ENCODE measurements around the gene MRPS33.

The MRPS33 gene

DNA sequence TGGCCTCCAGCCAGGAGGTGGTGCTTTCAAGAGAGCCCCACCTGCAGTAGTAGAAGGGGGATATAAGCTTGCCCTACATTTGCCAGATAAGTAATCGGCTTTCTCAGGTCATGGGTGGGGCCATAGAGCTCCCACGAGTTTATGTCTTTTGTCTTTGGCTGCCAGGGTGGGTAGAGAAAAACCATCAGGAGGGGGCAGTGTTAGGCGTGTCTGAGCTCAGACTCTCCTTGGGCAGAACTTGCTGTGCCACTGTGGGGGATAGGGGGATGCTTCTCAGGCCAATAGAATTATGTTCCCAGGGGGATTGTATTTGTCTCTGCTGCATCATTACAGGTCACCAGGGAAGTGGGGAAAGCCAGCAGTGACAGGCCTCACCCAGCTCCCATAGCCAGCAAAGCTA, 12.3 kb upstream of the MRPS33 start:
- ChIA-PET CTCF (interaction anchor here (0.7 to 0.8 kb wide), 2 partner anchors 12 to 46 kb away, joined by 3 to 4 read pairs; partner anchors contain the start of gene MRPS33), POLR2A (interaction anchor here (0.5 kb wide), 1 partner anchor 18 kb away, joined by 3 read pairs; no protein-coding TSS in a partner anchor)
- H3K4me1 ChIP-seq (ENCODE audit: control insufficient read depth, insufficient read depth, low read length) = no peaks in the 10 kb centered on the region
- no peak overlapping the region for H3K27ac ChIP-seq (ENCODE audit: extremely low read depth, low read depth, low read length)
- H3K9me3 ChIP-seq (ENCODE audit: control insufficient read depth, insufficient read depth, low read depth, low read length) = no peaks in the 10 kb centered on the region
- no peak overlapping the region for H3K4me3 ChIP-seq (ENCODE audit: low read depth, low read length)
- H3K36me3 ChIP-seq (ENCODE audit: control insufficient read depth in 2 of 2, insufficient read depth in 1 of 2, low read length in 2 of 2) = no peaks in the 10 kb centered on the region
- TF ChIP-seq RBAK (tag by site-specific recombination; IDR thresholded peaks at IDR 0.05) = no peak

DNA sequence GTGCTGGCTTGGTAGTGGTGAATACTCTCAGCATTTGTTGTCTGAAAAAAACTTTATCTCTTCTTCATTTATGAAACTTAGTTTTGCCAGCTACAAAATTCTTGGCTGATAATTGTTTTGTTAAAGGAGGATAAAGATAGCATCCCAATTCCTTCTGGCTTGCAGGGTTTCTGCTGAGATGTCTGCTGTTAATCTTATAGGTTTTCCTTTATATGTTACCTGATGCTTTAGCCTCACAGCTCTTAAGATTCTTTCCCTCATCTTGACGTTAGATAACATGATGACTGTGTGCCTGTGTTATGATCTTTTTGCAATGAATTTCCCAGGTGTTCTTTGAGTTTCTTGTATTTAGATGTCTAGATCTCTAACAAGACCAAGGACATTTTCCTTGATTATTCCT, 9.9 kb upstream of the MRPS33 start:
- Histone ChIP-seq H3K36me3 (ENCODE audit: control insufficient read depth in 2 of 2, insufficient read depth in 1 of 2, low read length in 2 of 2) (no peaks in the 10 kb centered on the region), H3K4me1 (ENCODE audit: control insufficient read depth, insufficient read depth, low read length) (no peaks in the 10 kb centered on the region), H3K9me3 (ENCODE audit: control insufficient read depth, insufficient read depth, low read depth, low read length) (no peaks in the 10 kb centered on the region), H3K27ac (ENCODE audit: extremely low read depth, low read depth, low read length) (no peak overlapping the region), H3K4me3 (ENCODE audit: low read depth, low read length) (no peak overlapping the region)
- TF ChIP-seq TRIM28 (IDR thresholded peaks at IDR 0.05; ENCODE audit: borderline replicate concordance, low read length) (peak; percentile 96), KLF10 (tag by site-specific recombination; IDR thresholded peaks at IDR 0.05) (no peak), SETDB1 (IDR thresholded peaks at IDR 0.05; ENCODE audit: insufficient read length, low read length) (peak; percentile 85)
- POLR2A ChIA-PET = interaction anchor here (1.0 kb wide), 1 partner anchor 10 kb away, joined by 3 read pairs; the partner anchor contains the start of gene MRPS33
- CTCF ChIA-PET = interaction anchor here (2.2 kb wide), 1 partner anchor 9 kb away, joined by 11 read pairs; the partner anchor contains the start of gene MRPS33

DNA sequence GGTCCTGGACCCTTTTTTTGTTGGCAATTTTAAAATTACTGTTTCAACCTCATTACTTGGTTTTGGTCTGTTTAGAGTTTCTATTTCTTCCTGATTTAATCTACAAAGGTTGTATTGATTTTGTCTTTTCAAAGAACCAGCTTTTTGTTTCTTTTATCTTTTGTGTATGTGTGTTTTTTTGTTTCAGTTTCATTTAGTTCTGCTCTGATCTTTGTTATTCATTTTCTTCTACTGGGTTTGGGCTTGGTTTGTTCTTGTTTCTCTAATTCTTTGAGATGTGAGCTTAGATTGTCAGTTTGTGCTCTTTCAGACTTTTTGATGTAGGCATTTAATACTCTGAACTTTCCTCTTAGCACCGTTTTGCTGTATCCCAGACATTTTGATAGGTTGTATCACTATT, 8.5 kb upstream of the MRPS33 start:
- H3K27ac ChIP-seq (ENCODE audit: extremely low read depth, low read depth, low read length) = no peak overlapping the region
- H3K4me1 ChIP-seq (ENCODE audit: control insufficient read depth, insufficient read depth, low read length) = no peaks in the 10 kb centered on the region
- H3K4me3 ChIP-seq (ENCODE audit: low read depth, low read length) = no peak overlapping the region
- CTCF ChIA-PET = interaction anchor here (0.6 to 2.2 kb wide), 4 partner anchors 8 to 1611 kb away, joined by 4 to 11 read pairs (median 4); partner anchors contain the start of gene MRPS33
- H3K36me3 ChIP-seq (ENCODE audit: control insufficient read depth in 2 of 2, insufficient read depth in 1 of 2, low read length in 2 of 2) = no peaks in the 10 kb centered on the region
- POLR2A ChIA-PET = no interaction called here
- TF ChIP-seq, protein P1, sequence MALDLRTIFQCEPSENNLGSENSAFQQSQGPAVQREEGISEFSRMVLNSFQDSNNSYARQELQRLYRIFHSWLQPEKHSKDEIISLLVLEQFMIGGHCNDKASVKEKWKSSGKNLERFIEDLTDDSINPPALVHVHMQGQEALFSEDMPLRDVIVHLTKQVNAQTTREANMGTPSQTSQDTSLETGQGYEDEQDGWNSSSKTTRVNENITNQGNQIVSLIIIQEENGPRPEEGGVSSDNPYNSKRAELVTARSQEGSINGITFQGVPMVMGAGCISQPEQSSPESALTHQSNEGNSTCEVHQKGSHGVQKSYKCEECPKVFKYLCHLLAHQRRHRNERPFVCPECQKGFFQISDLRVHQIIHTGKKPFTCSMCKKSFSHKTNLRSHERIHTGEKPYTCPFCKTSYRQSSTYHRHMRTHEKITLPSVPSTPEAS (tag by site-specific recombination; IDR thresholded peaks at IDR 0.05) = no peak
- TF ChIP-seq ZNF585B (tag by site-specific recombination; IDR thresholded peaks at IDR 0.05) (no peak), ZBTB20 (tag by site-specific recombination; IDR thresholded peaks at IDR 0.05) (no peak), ZNF423 (tag by site-specific recombination; IDR thresholded peaks at IDR 0.05) (no peak), ZNF558 (tag by site-specific recombination; IDR thresholded peaks at IDR 0.05) (no peak), ZNF561 (tag by site-specific recombination; IDR thresholded peaks at IDR 0.05; ENCODE audit: borderline replicate concordance) (no peak), SP7 (tag by site-specific recombination; IDR thresholded peaks at IDR 0.05) (no peak), BCL11B (tag by site-specific recombination; IDR thresholded peaks at IDR 0.05; ENCODE audit: low read depth) (no peak), ZNF174 (tag by site-specific recombination; IDR thresholded peaks at IDR 0.05) (no peak), ZBTB17 (tag by site-specific recombination; IDR thresholded peaks at IDR 0.05) (no peak), ZNF654 (tag by site-specific recombination; IDR thresholded peaks at IDR 0.05; ENCODE audit: low read depth) (no peak), ZNF791 (tag by site-specific recombination; IDR thresholded peaks at IDR 0.05) (no peak), ZNF138 (tag by site-specific recombination; IDR thresholded peaks at IDR 0.05; ENCODE audit: borderline replicate concordance) (no peak), ZNF2 (tag by site-specific recombination; IDR thresholded peaks at IDR 0.05) (no peak), ZXDB (tag by site-specific recombination; IDR thresholded peaks at IDR 0.05) (no peak), ZBTB1 (tag by site-specific recombination; IDR thresholded peaks at IDR 0.05) (no peak)
- TF ChIP-seq, protein P2, sequence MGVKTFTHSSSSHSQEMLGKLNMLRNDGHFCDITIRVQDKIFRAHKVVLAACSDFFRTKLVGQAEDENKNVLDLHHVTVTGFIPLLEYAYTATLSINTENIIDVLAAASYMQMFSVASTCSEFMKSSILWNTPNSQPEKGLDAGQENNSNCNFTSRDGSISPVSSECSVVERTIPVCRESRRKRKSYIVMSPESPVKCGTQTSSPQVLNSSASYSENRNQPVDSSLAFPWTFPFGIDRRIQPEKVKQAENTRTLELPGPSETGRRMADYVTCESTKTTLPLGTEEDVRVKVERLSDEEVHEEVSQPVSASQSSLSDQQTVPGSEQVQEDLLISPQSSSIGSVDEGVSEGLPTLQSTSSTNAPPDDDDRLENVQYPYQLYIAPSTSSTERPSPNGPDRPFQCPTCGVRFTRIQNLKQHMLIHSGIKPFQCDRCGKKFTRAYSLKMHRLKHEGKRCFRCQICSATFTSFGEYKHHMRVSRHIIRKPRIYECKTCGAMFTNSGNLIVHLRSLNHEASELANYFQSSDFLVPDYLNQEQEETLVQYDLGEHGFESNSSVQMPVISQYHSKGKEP (tag by site-specific recombination; IDR thresholded peaks at IDR 0.05) = no peak
- TF ChIP-seq, protein P3, sequence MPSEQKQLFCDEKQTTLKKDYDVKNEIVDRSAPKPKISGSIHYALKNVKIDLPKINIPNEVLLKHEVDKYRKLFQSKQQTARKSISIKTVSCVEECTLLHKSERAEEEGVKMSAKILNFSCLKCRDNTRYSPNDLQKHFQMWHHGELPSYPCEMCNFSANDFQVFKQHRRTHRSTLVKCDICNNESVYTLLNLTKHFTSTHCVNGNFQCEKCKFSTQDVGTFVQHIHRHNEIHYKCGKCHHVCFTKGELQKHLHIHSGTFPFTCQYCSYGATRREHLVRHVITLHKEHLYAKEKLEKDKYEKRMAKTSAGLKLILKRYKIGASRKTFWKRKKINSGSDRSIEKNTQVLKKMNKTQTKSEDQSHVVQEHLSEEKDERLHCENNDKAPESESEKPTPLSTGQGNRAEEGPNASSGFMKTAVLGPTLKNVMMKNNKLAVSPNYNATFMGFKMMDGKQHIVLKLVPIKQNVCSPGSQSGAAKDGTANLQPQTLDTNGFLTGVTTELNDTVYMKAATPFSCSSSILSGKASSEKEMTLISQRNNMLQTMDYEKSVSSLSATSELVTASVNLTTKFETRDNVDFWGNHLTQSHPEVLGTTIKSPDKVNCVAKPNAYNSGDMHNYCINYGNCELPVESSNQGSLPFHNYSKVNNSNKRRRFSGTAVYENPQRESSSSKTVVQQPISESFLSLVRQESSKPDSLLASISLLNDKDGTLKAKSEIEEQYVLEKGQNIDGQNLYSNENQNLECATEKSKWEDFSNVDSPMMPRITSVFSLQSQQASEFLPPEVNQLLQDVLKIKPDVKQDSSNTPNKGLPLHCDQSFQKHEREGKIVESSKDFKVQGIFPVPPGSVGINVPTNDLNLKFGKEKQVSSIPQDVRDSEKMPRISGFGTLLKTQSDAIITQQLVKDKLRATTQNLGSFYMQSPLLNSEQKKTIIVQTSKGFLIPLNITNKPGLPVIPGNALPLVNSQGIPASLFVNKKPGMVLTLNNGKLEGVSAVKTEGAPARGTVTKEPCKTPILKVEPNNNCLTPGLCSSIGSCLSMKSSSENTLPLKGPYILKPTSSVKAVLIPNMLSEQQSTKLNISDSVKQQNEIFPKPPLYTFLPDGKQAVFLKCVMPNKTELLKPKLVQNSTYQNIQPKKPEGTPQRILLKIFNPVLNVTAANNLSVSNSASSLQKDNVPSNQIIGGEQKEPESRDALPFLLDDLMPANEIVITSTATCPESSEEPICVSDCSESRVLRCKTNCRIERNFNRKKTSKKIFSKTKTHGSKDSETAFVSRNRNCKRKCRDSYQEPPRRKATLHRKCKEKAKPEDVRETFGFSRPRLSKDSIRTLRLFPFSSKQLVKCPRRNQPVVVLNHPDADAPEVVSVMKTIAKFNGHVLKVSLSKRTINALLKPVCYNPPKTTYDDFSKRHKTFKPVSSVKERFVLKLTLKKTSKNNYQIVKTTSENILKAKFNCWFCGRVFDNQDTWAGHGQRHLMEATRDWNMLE (tag by site-specific recombination; conservative IDR thresholded peaks at IDR 0.05; ENCODE audit: low read depth) = no peak
- no peaks in the 10 kb centered on the region for H3K9me3 ChIP-seq (ENCODE audit: control insufficient read depth, insufficient read depth, low read depth, low read length)
